Measurements from ENCODE around the gene AMFR.

AMFR gene

DNA sequence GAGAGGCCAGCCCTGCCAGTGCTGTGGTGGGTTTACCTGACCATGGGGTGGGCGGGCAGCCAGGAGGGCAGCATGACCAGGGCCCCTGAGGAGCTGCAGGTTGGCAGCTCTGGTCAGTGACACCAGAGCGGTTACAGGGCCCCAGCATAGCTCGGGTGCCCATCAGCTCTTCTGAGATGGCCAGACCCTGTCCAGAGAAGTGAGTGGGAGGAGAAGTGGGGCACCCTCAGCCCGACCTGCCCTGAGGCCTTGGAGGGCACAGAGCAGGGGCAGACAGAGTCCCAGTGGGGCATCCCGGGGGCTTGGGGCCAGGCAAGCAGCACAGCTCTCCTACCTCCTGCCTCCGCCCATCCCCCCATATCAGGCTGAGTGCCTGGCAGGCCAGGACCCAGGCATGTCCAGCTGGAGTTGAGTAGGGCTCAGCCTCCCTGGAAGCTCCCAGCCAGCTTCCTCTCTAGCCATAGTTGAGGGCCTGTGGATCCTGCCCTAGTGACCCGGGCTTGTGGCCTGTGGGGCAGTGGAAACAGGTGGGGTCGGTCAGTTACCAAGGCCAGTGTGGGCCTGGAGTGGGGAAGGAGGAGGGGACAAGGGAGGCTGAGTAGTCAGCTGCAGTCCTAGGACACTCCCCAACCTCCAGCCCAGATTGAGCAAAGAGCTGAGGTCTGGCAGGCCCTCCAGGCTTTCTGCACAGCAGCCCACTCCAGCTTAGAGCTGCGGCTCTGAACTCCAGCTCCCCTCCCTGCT lies 83.5 kb downstream of the AMFR start:
- TF ChIP-seq, protein P1, sequence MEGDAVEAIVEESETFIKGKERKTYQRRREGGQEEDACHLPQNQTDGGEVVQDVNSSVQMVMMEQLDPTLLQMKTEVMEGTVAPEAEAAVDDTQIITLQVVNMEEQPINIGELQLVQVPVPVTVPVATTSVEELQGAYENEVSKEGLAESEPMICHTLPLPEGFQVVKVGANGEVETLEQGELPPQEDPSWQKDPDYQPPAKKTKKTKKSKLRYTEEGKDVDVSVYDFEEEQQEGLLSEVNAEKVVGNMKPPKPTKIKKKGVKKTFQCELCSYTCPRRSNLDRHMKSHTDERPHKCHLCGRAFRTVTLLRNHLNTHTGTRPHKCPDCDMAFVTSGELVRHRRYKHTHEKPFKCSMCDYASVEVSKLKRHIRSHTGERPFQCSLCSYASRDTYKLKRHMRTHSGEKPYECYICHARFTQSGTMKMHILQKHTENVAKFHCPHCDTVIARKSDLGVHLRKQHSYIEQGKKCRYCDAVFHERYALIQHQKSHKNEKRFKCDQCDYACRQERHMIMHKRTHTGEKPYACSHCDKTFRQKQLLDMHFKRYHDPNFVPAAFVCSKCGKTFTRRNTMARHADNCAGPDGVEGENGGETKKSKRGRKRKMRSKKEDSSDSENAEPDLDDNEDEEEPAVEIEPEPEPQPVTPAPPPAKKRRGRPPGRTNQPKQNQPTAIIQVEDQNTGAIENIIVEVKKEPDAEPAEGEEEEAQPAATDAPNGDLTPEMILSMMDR (IDR thresholded peaks at IDR 0.05; ENCODE audit: control insufficient read depth, insufficient read depth, low read depth, low read length, missing control alignments) = no peak
- no peak overlapping the region for H3K4me3 ChIP-seq (ENCODE audit: control insufficient read depth, low read depth, low read length)
- no peak for DNase-seq (ENCODE audit: low read depth)

- TF ChIP-seq, protein P1 (IDR thresholded peaks at IDR 0.05; ENCODE audit: control insufficient read depth, insufficient read depth, low read depth, low read length, missing control alignments) = no peak
- no peak for DNase-seq (ENCODE audit: low read depth)
- no peak overlapping the region for H3K4me3 ChIP-seq (ENCODE audit: control insufficient read depth, low read depth, low read length)
Observed at GRCh38 chr16:56340864-56341365, 84.4 kb downstream of the AMFR start.

DNA sequence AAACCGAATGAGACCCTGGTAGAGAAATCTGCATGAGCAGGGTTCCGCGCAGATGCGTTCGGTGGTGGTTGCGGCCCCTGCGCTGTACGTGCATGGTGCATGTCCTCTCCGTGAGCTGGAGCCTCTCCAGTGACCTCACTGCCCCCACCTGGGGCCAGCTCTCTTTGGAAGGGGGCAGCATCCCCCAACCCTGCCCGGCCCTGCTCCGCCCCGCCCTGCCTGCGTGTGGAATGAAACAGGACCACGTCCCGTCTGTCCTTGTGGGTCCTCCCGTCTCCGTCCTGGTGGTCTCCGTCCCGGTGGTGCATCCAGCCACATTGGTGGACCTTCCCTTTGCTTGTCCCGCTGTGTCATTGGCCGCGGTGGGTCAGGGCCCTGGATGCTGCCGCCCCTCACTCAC lies 84.9 kb downstream of the AMFR start:
- no peak for DNase-seq (ENCODE audit: low read depth)
- H3K4me3 ChIP-seq (ENCODE audit: control insufficient read depth, low read depth, low read length) = no peak overlapping the region
- TF ChIP-seq, protein P1 (IDR thresholded peaks at IDR 0.05; ENCODE audit: control insufficient read depth, insufficient read depth, low read depth, low read length, missing control alignments) = no peak

- no peak for DNase-seq (ENCODE audit: low read depth)
- H3K4me3 ChIP-seq (ENCODE audit: control insufficient read depth, low read depth, low read length) = no peak overlapping the region
- TF ChIP-seq, protein P1 (IDR thresholded peaks at IDR 0.05; ENCODE audit: control insufficient read depth, insufficient read depth, low read depth, low read length, missing control alignments) = no peak
Observed at GRCh38 chr16:56339431-56340195, 85.7 kb downstream of the AMFR start.

- TF ChIP-seq, protein P1 (IDR thresholded peaks at IDR 0.05; ENCODE audit: control insufficient read depth, insufficient read depth, low read depth, low read length, missing control alignments) = no peak
- H3K4me3 ChIP-seq (ENCODE audit: control insufficient read depth, low read depth, low read length) = no peak overlapping the region
- no peak for DNase-seq (ENCODE audit: low read depth)
Observed at GRCh38 chr16:56338566-56339318, 86.6 kb downstream of the AMFR start.

GRCh38 chr16:56337858-56338325 lies 87.5 kb downstream of the AMFR start:
- H3K4me3 ChIP-seq (ENCODE audit: control insufficient read depth, low read depth, low read length) = no peak overlapping the region
- TF ChIP-seq, protein P1 (IDR thresholded peaks at IDR 0.05; ENCODE audit: control insufficient read depth, insufficient read depth, low read depth, low read length, missing control alignments) = no peak
- DNase-seq (ENCODE audit: low read depth) = no peak

Measured in AG09309 (cell line).